ENCODE results near the gene SLC25A6. TPM values are rescaled to one million over a fixed set of nuclear protein-coding genes. Genes with fewer than 3 reads are reported as not detected.

The SLC25A6 gene
- total and polyA plus RNA-seq, 9 of the 15 experiments (the other 6 are each of a cell fraction or from before 2014, with no cell fraction given) = 24.6 to 330 (median 129) TPM

GRCh38 chrX:1336948-1337779 lies 54.7 kb downstream of the SLC25A6 start (continued):
- TF ChIP-seq, protein P1, sequence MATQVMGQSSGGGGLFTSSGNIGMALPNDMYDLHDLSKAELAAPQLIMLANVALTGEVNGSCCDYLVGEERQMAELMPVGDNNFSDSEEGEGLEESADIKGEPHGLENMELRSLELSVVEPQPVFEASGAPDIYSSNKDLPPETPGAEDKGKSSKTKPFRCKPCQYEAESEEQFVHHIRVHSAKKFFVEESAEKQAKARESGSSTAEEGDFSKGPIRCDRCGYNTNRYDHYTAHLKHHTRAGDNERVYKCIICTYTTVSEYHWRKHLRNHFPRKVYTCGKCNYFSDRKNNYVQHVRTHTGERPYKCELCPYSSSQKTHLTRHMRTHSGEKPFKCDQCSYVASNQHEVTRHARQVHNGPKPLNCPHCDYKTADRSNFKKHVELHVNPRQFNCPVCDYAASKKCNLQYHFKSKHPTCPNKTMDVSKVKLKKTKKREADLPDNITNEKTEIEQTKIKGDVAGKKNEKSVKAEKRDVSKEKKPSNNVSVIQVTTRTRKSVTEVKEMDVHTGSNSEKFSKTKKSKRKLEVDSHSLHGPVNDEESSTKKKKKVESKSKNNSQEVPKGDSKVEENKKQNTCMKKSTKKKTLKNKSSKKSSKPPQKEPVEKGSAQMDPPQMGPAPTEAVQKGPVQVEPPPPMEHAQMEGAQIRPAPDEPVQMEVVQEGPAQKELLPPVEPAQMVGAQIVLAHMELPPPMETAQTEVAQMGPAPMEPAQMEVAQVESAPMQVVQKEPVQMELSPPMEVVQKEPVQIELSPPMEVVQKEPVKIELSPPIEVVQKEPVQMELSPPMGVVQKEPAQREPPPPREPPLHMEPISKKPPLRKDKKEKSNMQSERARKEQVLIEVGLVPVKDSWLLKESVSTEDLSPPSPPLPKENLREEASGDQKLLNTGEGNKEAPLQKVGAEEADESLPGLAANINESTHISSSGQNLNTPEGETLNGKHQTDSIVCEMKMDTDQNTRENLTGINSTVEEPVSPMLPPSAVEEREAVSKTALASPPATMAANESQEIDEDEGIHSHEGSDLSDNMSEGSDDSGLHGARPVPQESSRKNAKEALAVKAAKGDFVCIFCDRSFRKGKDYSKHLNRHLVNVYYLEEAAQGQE (IDR thresholded peaks at IDR 0.05; ENCODE audit: borderline replicate concordance) = no peak
- TF ChIP-seq, protein P1 (CRISPR knock-in tag; IDR thresholded peaks at IDR 0.05; ENCODE audit: low read depth) = no peak

Data from K562 (cell line).